ENCODE data around the gene HRH4.

DNA sequence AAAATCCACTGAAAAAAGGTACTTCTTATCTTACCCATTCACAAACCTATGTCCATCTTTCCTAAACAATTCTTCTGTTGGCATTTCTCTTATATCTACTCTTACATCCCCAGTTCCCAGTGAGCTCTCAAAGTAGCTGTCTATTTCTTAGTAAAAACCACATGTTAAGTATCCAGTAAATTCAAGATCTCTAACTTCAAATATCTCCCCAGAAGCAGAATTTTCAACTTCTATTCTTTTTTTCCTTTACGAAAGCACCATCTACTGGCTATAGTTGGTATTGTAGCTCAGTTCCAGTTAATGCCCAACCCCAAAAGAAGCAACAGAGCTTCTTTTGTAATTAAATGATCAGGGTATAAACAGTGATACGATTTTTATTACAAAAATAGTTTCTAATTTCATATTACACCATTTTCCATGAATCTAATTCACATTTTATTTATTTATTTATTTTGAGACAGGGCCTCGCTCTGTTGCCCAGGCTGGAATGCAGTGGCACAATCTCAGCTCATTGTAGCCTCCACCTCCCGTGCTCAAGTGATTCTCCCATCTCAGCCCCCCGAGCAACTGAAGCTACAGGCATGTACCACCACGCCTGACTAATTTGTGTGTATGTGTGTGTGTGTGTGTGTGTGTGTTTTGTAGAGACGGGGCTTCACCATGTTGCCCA is 28.5 kb downstream of the HRH4 start:
- TF ChIP-seq, protein P1, sequence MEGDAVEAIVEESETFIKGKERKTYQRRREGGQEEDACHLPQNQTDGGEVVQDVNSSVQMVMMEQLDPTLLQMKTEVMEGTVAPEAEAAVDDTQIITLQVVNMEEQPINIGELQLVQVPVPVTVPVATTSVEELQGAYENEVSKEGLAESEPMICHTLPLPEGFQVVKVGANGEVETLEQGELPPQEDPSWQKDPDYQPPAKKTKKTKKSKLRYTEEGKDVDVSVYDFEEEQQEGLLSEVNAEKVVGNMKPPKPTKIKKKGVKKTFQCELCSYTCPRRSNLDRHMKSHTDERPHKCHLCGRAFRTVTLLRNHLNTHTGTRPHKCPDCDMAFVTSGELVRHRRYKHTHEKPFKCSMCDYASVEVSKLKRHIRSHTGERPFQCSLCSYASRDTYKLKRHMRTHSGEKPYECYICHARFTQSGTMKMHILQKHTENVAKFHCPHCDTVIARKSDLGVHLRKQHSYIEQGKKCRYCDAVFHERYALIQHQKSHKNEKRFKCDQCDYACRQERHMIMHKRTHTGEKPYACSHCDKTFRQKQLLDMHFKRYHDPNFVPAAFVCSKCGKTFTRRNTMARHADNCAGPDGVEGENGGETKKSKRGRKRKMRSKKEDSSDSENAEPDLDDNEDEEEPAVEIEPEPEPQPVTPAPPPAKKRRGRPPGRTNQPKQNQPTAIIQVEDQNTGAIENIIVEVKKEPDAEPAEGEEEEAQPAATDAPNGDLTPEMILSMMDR (conservative IDR thresholded peaks at IDR 0.05; ENCODE audit: low read length), result peak; percentile 90
- no peak for TF ChIP-seq EZH2phosphoT487 (IDR thresholded peaks at IDR 0.05; ENCODE audit: borderline replicate concordance, low read depth, low read length)

All from OCI-LY7 (cell line).